Measurements from ENCODE around the gene C2orf68.

GRCh38 chr2:85652056-85652455 is 40.2 kb upstream of the C2orf68 start:
- TF ChIP-seq, protein P1, sequence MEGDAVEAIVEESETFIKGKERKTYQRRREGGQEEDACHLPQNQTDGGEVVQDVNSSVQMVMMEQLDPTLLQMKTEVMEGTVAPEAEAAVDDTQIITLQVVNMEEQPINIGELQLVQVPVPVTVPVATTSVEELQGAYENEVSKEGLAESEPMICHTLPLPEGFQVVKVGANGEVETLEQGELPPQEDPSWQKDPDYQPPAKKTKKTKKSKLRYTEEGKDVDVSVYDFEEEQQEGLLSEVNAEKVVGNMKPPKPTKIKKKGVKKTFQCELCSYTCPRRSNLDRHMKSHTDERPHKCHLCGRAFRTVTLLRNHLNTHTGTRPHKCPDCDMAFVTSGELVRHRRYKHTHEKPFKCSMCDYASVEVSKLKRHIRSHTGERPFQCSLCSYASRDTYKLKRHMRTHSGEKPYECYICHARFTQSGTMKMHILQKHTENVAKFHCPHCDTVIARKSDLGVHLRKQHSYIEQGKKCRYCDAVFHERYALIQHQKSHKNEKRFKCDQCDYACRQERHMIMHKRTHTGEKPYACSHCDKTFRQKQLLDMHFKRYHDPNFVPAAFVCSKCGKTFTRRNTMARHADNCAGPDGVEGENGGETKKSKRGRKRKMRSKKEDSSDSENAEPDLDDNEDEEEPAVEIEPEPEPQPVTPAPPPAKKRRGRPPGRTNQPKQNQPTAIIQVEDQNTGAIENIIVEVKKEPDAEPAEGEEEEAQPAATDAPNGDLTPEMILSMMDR (IDR thresholded peaks at IDR 0.05) = no peak
- TF ChIP-seq EZH2 (IDR thresholded peaks at IDR 0.05; ENCODE audit: borderline replicate concordance, insufficient read depth, low read depth, low read length, poor library complexity, severe bottlenecking) = no peak

All from B cell (primary cell).